HFF-Myc (cell line): Measurements from ENCODE around the gene RNF7.
"Not testable (repeated sequence)": the region's sequence is repeated elsewhere in the genome, so short reads cannot be mapped to it uniquely, and the experiment has no call there.

Experiments
- DNase-seq: peaks from one replicate; pipeline ENCODE4 v3.0.0-alpha.2; 2011; ENCODE audit warnings: low read depth; ENCODE audit errors: extremely low read depth
- H3K4me3 ChIP-seq: replicated peaks from 2 replicates; pipeline ENCODE4 v1.5.1; 2011; ENCODE audit warnings: low read depth, mild to moderate bottlenecking, control low read depth, low read length
- TF ChIP-seq, protein P1 (sequence below): IDR thresholded peaks from 2 replicates; pipeline ENCODE4 v1.5.1; 2012; ENCODE audit warnings: mild to moderate bottlenecking, low read depth, low read length, control low read depth; ENCODE audit errors: missing control alignments

Gene RNF7

GRCh38 chr3:141738022-141738890, at the start of gene RNF7:
Gene RNF7, plus strand, starts transcription at chr3:141738298. Its CDS starts 44 bp downstream, at chr3:141738342.
- DNase-seq, result peak; percentile 84
- H3K4me3 ChIP-seq, result peak within 1 kb of the TSS; percentile 96
- TF ChIP-seq, protein P1, sequence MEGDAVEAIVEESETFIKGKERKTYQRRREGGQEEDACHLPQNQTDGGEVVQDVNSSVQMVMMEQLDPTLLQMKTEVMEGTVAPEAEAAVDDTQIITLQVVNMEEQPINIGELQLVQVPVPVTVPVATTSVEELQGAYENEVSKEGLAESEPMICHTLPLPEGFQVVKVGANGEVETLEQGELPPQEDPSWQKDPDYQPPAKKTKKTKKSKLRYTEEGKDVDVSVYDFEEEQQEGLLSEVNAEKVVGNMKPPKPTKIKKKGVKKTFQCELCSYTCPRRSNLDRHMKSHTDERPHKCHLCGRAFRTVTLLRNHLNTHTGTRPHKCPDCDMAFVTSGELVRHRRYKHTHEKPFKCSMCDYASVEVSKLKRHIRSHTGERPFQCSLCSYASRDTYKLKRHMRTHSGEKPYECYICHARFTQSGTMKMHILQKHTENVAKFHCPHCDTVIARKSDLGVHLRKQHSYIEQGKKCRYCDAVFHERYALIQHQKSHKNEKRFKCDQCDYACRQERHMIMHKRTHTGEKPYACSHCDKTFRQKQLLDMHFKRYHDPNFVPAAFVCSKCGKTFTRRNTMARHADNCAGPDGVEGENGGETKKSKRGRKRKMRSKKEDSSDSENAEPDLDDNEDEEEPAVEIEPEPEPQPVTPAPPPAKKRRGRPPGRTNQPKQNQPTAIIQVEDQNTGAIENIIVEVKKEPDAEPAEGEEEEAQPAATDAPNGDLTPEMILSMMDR, result peak; percentile 92

- DNase-seq, result no peak
These were observed 47.5 kb upstream of the RNF7 start for GRCh38 chr3:141690431-141691072.

DNA sequence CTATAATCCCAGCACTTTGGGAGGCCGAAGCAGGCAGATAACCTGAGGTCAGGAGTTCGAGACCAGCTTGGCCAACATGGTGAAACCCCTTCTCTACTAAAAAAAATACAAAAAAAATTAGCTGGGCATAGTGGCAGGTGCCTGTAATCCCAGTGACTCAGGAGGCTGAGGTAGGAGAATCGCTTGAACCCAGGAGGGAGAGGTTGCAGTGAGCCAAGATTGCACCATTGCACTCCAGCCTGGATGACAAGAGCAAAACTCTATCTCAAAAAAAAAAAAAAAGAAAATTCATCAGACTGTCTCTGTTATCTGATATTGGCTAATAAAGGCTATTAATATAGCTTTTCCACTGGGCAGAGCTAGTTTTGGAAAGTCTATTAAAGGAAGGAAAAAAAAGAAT, 46.6 kb upstream of the RNF7 start:
- H3K4me3 ChIP-seq, DNase-seq: not testable (repeated sequence)

More at GRCh38 chr3:141690431-141691072, 47.5 kb upstream of the RNF7 start:
- TF ChIP-seq, protein P1, result no peak
- H3K4me3 ChIP-seq, result no peak overlapping the region

- not testable (repeated sequence) for DNase-seq
These were observed 45.1 kb upstream of the RNF7 start for GRCh38 chr3:141692973-141693372.

GRCh38 chr3:141699324-141699723, 38.8 kb upstream of the RNF7 start:
- no peak overlapping the region for H3K4me3 ChIP-seq
- no peak for DNase-seq
- TF ChIP-seq, protein P1, result no peak

More at GRCh38 chr3:141692973-141693372, 45.1 kb upstream of the RNF7 start:
- not testable (repeated sequence) for H3K4me3 ChIP-seq

- TF ChIP-seq, protein P1, result no peak
- DNase-seq, result no peak
These were observed 38.2 kb upstream of the RNF7 start for GRCh38 chr3:141699897-141700296.

GRCh38 chr3:141703367-141703766, 34.7 kb upstream of the RNF7 start:
- not testable (repeated sequence) for H3K4me3 ChIP-seq, DNase-seq

More at GRCh38 chr3:141699897-141700296, 38.2 kb upstream of the RNF7 start:
- no peak overlapping the region for H3K4me3 ChIP-seq

DNA sequence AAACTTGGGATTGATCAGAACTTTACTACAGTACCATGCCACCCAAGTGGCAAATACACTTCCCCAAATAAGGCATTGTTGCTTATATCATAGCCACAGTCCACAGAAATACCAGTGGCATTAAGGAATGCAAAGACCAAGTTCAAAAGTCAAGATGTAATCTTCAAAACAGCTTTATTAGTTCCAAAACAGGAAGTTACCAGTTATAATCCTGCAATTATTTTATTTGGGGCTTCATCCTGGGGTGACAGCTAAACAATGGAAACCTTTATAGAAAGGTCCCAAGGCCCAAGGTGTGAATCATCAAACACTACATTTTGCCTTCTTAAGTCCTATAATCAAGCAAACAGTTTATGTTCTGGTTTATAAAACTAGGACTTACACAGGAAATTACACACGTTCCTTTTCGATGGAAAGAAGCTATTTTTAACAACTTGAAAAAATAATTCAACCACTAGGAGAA, 30.3 kb upstream of the RNF7 start:
- TF ChIP-seq, protein P1, result no peak
- DNase-seq, result peak; percentile 29
- no peak overlapping the region for H3K4me3 ChIP-seq
